KMS-11 (cell line): ENCODE measurements around the gene TMC5.
"Not testable (repeated sequence)": the region's sequence is repeated elsewhere in the genome, so short reads cannot be mapped to it uniquely, and the experiment has no call there.

ENCODE experiments used
- H2AFZ ChIP-seq: fragments of 200-600 bp; sonication (generic); 2 replicates; pipeline ENCODE4 v1.6.1; 2016; ENCODE audit warnings: antibody characterized with exemption, mixed run types, low read depth
- H3K27ac ChIP-seq: fragments of 200-600 bp; sonication (generic); 2 replicates; pipeline ENCODE4 v1.6.1; 2016; ENCODE audit warnings: mild to moderate bottlenecking, mixed run types
- H3K27me3 ChIP-seq: fragments of 200-600 bp; sonication (generic); 2 replicates; pipeline ENCODE4 v1.6.1; 2017; ENCODE audit warnings: mild to moderate bottlenecking, low read depth, mixed run types, moderate library complexity; ENCODE audit not compliant: insufficient read depth
- H3K36me3 ChIP-seq: fragments of 200-600 bp; sonication (generic); 2 replicates; pipeline ENCODE4 v1.6.1; 2017; ENCODE audit warnings: mild to moderate bottlenecking, mixed run types; ENCODE audit not compliant: insufficient read depth
- H3K4me1 ChIP-seq: fragments of 200-600 bp; sonication (generic); 2 replicates; pipeline ENCODE4 v1.6.1; 2016; ENCODE audit warnings: mild to moderate bottlenecking, low read depth, mixed run types; ENCODE audit not compliant: poor library complexity, severe bottlenecking
- H3K4me2 ChIP-seq: fragments of 200-600 bp; sonication (generic); 2 replicates; pipeline ENCODE4 v1.7.0; 2016; ENCODE audit warnings: mild to moderate bottlenecking, mixed run types
- H3K4me3 ChIP-seq: fragments of 200-600 bp; sonication (generic); IDR thresholded peaks from 2 replicates; pipeline ENCODE4 v1.6.1; 2017; ENCODE audit warnings: low read depth, low read length, mixed read lengths; ENCODE audit not compliant: insufficient read depth
- H3K79me2 ChIP-seq: fragments of 200-600 bp; sonication (generic); 2 replicates; pipeline ENCODE4 v1.6.1; 2016; ENCODE audit warnings: low read depth, mixed run types; ENCODE audit not compliant: insufficient read depth
- H3K9ac ChIP-seq: fragments of 200-600 bp; sonication (generic); 2 replicates; pipeline ENCODE4 v1.6.1; 2016; ENCODE audit warnings: mild to moderate bottlenecking, mixed run types
- H4K20me1 ChIP-seq: fragments of 200-600 bp; sonication (generic); 2 replicates; pipeline ENCODE4 v1.6.1; 2016; ENCODE audit warnings: mild to moderate bottlenecking, mixed run types; ENCODE audit not compliant: insufficient read depth
- CTCF ChIP-seq: fragments of 200-600 bp; sonication (generic); conservative IDR thresholded peaks from 2 replicates; pipeline ENCODE4 v1.6.1; 2017; ENCODE audit warnings: low read depth, mild to moderate bottlenecking, antibody characterized with exemption, low read length, moderate library complexity, mixed read lengths

The TMC5 gene

GRCh38 chr16:19382887-19383816 lies 34.5 kb upstream of the TMC5 start:
- Histone ChIP-seq H3K27me3 (no peaks in the 10 kb centered on the region), H3K36me3 (no peaks in the 10 kb centered on the region), H3K4me1 (peaks cover 17% of the 10 kb centered on the region), H4K20me1 (no peaks in the 10 kb centered on the region), H3K4me3 (no peak overlapping the region), H2AFZ (no peak overlapping the region), H3K9ac (no peak overlapping the region), H3K27ac (no peak overlapping the region), H3K4me2 (no peak overlapping the region), H3K79me2 (no peaks in the 10 kb centered on the region)
- no peak for TF ChIP-seq CTCF

- H3K36me3 ChIP-seq: no peaks in the 10 kb centered on the region
- peaks cover 13% of the 10 kb centered on the region for H3K4me1 ChIP-seq
- H2AFZ ChIP-seq: no peak overlapping the region
- H3K27me3 ChIP-seq: no peaks in the 10 kb centered on the region
- H3K9ac ChIP-seq: no peak overlapping the region
- no peak overlapping the region for H3K4me3 ChIP-seq
- no peaks in the 10 kb centered on the region for H3K79me2 ChIP-seq
- no peak overlapping the region for H3K4me2 ChIP-seq
- no peaks in the 10 kb centered on the region for H4K20me1 ChIP-seq
- no peak overlapping the region for H3K27ac ChIP-seq
- TF ChIP-seq CTCF: no peak
Observed at GRCh38 chr16:19384656-19385055, 33.0 kb upstream of the TMC5 start.

- TF ChIP-seq CTCF: no peak
Observed at GRCh38 chr16:19386525-19386924, 31.2 kb upstream of the TMC5 start.

GRCh38 chr16:19389246-19389645 lies 28.4 kb upstream of the TMC5 start:
- no peaks in the 10 kb centered on the region for H3K79me2 ChIP-seq
- H3K27ac ChIP-seq: no peak overlapping the region
- H3K9ac ChIP-seq: no peak overlapping the region
- no peaks in the 10 kb centered on the region for H3K27me3 ChIP-seq
- H3K36me3 ChIP-seq: no peaks in the 10 kb centered on the region
- peak; percentile 57; the same call in 1 of the 2 replicates for TF ChIP-seq CTCF
- no peak overlapping the region for H3K4me2 ChIP-seq
- no peak overlapping the region for H3K4me3 ChIP-seq
- H2AFZ ChIP-seq: no peak overlapping the region
- H4K20me1 ChIP-seq: no peaks in the 10 kb centered on the region
- H3K4me1 ChIP-seq: no peaks in the 10 kb centered on the region

More at GRCh38 chr16:19386525-19386924, 31.2 kb upstream of the TMC5 start:
- Histone ChIP-seq H3K4me2 (no peak overlapping the region), H3K79me2 (no peaks in the 10 kb centered on the region), H3K4me3 (no peak overlapping the region), H3K36me3 (no peaks in the 10 kb centered on the region), H3K27ac (no peak overlapping the region), H3K27me3 (no peaks in the 10 kb centered on the region), H4K20me1 (no peaks in the 10 kb centered on the region), H2AFZ (no peak overlapping the region), H3K9ac (no peak overlapping the region), H3K4me1 (no peaks in the 10 kb centered on the region)

- H4K20me1 ChIP-seq, H2AFZ ChIP-seq, H3K79me2 ChIP-seq, H3K27ac ChIP-seq, H3K4me2 ChIP-seq, H3K27me3 ChIP-seq, H3K4me1 ChIP-seq, H3K36me3 ChIP-seq, H3K4me3 ChIP-seq, H3K9ac ChIP-seq: not testable (repeated sequence)
Observed at GRCh38 chr16:19391185-19391776, 26.4 kb upstream of the TMC5 start.
